ENCODE measurements around the gene GATAD2B.
A peak's percentile ranks its signal among the peaks of the same experiment; 100 is the strongest.
"Not testable (repeated sequence)": the region's sequence is repeated elsewhere in the genome, so short reads cannot be mapped to it uniquely, and the experiment has no call there.

GATAD2B gene

GRCh38 chr1:153786038-153786790 is 136.6 kb downstream of the GATAD2B start:
- TF ChIP-seq TAF1 (IDR thresholded peaks at IDR 0.05; ENCODE audit: borderline replicate concordance, low read depth, low read length), result no peak
- no peak for TF ChIP-seq POLR2A (IDR thresholded peaks at IDR 0.05; ENCODE audit: low read depth, low read length)
- TF ChIP-seq POLR2AphosphoS5 (IDR thresholded peaks at IDR 0.05; ENCODE audit: low read depth, low read length), result no peak
- DNase-seq (ENCODE audit: insufficient read length), result no peak
- peak; percentile 68 for FAIRE-seq

DNA sequence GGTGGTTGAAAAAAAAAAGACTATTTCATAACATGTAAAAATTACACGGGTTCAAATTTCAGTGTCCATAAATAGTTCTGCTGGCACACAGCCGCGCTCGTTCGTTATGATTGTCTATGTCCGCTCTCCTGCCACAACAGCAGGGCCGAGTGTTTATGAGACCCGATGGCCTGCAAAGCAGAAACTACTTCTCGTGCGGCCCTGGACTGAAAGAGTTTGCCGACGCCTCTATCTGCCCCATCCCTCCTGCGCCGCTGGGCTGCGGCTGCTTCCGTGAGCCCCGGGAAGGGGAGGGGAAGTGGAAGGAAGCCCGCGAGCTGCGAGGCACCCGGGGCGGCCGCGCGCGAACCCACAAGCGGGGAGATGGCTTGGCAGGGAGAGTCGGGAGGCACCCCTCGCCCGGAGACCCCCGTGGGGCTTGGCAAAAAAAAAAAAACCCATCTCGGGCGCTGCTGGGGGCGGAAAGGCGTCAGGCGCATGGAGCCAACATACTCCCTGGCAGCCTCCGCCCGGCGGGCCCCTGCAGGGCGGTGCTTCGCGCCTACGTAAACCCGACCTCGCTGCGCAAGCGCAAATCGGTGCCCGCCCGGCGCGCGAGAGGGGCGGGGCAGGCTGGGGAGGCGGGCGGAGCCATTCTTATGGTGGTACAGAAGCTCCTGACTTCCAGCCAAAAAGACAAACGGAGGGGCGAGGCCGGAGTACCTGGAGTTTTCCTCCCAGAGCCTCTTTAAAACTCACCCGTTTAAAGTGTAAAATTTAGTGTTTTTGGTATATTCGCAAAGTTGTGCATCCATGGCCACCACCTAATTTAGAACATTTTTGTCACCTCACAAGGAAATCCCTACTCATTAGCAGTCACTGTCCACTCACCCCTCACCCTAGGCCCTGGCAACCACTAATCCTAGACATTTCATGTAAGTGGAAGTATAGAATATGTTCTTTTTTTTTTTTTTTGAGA is 139.3 kb downstream of the GATAD2B start:
- DNase-seq (ENCODE audit: insufficient read length), result peak; percentile 97
- peak; percentile 99 for FAIRE-seq

GRCh38 chr1:153782648-153783047 is 140.1 kb downstream of the GATAD2B start:
- not testable (repeated sequence) for FAIRE-seq; DNase-seq (ENCODE audit: insufficient read length)

More for the DNA sequence above, 139.3 kb downstream of the GATAD2B start:
- TF ChIP-seq POLR2A (IDR thresholded peaks at IDR 0.05; ENCODE audit: low read depth, low read length) (peak; percentile 94), TAF1 (IDR thresholded peaks at IDR 0.05; ENCODE audit: borderline replicate concordance, low read depth, low read length) (peak; percentile 25; the same call in 1 of the 2 replicates), POLR2AphosphoS5 (IDR thresholded peaks at IDR 0.05; ENCODE audit: low read depth, low read length) (peak; percentile 81)

DNA sequence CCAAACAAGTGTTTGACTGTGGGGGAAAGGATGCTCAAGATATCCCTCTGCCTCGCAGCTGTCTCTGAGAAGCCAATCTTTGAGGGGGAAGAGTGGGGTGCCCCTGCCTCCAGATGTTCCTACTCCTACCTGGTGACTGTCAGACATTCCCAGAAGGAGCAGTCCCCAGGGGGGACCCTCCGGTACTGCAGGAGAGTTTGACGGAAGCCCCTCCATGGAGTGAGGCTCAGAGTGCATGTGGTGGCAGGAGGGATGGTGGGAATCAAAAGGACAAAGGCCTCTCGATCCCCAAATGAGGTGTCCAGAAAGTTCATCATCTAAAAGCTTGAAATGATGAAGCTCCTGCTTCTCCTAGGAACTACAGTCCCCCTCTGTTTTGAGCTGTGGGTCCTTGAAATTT is 142.2 kb downstream of the GATAD2B start:
- no peak for DNase-seq (ENCODE audit: insufficient read length)
- no peak for FAIRE-seq
- no peak for TF ChIP-seq TAF1 (IDR thresholded peaks at IDR 0.05; ENCODE audit: borderline replicate concordance, low read depth, low read length)
- no peak for TF ChIP-seq POLR2AphosphoS5 (IDR thresholded peaks at IDR 0.05; ENCODE audit: low read depth, low read length)
- TF ChIP-seq POLR2A (IDR thresholded peaks at IDR 0.05; ENCODE audit: low read depth, low read length), result no peak

DNA sequence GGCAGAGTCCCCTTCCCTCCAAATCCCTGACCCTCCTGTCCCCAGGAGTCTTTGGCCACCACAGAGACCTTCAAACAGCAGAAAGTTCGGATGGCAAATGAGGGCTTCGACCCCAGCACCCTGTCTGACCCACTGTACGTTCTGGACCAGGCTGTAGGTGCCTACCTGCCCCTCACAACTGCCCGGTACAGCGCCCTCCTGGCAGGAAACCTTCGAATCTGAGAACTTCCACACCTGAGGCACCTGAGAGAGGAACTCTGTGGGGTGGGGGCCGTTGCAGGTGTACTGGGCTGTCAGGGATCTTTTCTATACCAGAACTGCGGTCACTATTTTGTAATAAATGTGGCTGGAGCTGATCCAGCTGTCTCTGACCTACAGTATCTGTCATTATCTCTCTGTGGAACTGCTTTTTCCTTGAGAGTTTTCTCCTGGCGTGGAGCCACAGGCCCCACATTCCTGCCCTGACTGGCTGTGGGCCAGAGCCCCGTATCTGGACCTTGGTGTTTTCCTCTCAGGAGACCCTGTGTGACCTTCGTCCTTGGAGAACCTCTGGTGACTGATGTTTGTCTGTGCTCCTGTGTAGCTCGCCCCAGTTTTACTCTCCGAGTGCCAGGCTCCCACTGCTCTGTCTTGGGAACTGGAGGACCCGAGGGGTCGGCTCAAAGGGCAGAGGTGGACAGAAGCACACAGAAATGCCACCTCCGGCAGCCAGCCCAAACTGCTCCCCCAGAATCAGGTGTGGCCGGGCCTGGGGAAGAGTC is 142.8 kb downstream of the GATAD2B start:
- DNase-seq (ENCODE audit: insufficient read length) (no peak), FAIRE-seq (no peak)
- TF ChIP-seq TAF1 (IDR thresholded peaks at IDR 0.05; ENCODE audit: borderline replicate concordance, low read depth, low read length), result no peak
- TF ChIP-seq POLR2AphosphoS5 (IDR thresholded peaks at IDR 0.05; ENCODE audit: low read depth, low read length), result no peak
- TF ChIP-seq POLR2A (IDR thresholded peaks at IDR 0.05; ENCODE audit: low read depth, low read length), result no peak

DNA sequence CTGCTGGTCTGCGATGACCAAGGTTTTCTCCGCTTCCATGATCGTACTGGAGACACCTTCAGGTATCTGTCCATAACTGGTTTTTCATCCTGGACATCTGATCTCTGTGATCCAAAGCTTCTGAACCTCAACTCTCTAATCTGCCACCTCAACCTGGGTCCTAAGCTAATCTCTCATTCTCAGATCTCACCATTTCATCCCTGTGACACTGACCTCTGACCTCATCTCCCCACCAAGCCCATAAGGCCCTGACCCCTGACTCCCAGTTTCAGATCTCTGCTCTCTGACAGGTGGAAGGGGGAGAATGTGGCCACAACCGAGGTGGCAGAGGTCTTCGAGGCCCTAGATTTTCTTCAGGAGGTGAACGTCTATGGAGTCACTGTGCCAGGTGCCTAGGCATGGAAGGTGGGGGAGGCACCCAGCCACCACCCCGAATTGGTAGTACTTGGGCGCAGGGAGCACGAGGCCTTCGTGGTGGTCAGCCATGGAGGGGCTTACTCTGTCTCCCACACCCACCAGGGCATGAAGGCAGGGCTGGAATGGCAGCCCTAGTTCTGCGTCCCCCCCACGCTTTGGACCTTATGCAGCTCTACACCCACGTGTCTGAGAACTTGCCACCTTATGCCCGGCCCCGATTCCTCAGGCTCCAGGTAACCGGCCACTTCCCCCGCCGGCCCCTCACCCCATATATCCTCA is 143.8 kb downstream of the GATAD2B start:
- no peak for TF ChIP-seq POLR2AphosphoS5 (IDR thresholded peaks at IDR 0.05; ENCODE audit: low read depth, low read length)
- TF ChIP-seq POLR2A (IDR thresholded peaks at IDR 0.05; ENCODE audit: low read depth, low read length), result no peak
- TF ChIP-seq TAF1 (IDR thresholded peaks at IDR 0.05; ENCODE audit: borderline replicate concordance, low read depth, low read length), result no peak
- FAIRE-seq (no peak), DNase-seq (ENCODE audit: insufficient read length) (no peak)

GRCh38 chr1:153778051-153778823 is 144.5 kb downstream of the GATAD2B start:
- DNase-seq (ENCODE audit: insufficient read length) (no peak), FAIRE-seq (no peak)
- TF ChIP-seq TAF1 (IDR thresholded peaks at IDR 0.05; ENCODE audit: borderline replicate concordance, low read depth, low read length), result no peak
- no peak for TF ChIP-seq POLR2A (IDR thresholded peaks at IDR 0.05; ENCODE audit: low read depth, low read length)
- no peak for TF ChIP-seq POLR2AphosphoS5 (IDR thresholded peaks at IDR 0.05; ENCODE audit: low read depth, low read length)

GRCh38 chr1:153777648-153778047 is 145.1 kb downstream of the GATAD2B start:
- DNase-seq (ENCODE audit: insufficient read length), result no peak
- no peak for FAIRE-seq
- TF ChIP-seq POLR2AphosphoS5 (IDR thresholded peaks at IDR 0.05; ENCODE audit: low read depth, low read length) (no peak), TAF1 (IDR thresholded peaks at IDR 0.05; ENCODE audit: borderline replicate concordance, low read depth, low read length) (no peak), POLR2A (IDR thresholded peaks at IDR 0.05; ENCODE audit: low read depth, low read length) (no peak)

GRCh38 chr1:153776845-153777370 is 145.9 kb downstream of the GATAD2B start:
- FAIRE-seq (no peak), DNase-seq (ENCODE audit: insufficient read length) (no peak)
- TF ChIP-seq TAF1 (IDR thresholded peaks at IDR 0.05; ENCODE audit: borderline replicate concordance, low read depth, low read length) (no peak), POLR2A (IDR thresholded peaks at IDR 0.05; ENCODE audit: low read depth, low read length) (no peak), POLR2AphosphoS5 (IDR thresholded peaks at IDR 0.05; ENCODE audit: low read depth, low read length) (no peak)

DNA sequence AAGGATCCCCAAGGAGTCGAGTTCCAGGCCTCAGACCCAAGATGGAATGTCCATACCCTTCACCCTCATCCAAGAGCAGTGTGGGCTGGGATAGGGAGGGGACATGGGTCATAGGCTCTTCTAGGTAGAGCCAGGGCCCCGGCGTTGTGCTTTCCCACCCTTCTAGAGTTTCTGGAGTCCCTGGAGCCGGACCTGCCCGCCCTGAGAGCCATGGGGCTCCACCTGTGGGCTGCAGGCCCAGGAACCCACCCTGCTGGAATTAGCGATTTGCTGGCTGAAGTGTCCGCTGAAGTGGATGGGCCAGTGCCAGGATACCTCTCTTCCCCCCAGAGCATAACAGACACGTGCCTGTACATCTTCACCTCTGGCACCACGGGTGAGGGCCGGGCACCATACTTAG is 146.4 kb downstream of the GATAD2B start:
- TF ChIP-seq TAF1 (IDR thresholded peaks at IDR 0.05; ENCODE audit: borderline replicate concordance, low read depth, low read length), result no peak
- no peak for TF ChIP-seq POLR2A (IDR thresholded peaks at IDR 0.05; ENCODE audit: low read depth, low read length)
- no peak for DNase-seq (ENCODE audit: insufficient read length)
- no peak for FAIRE-seq
